ENCODE data around the gene LGMN.
A peak's percentile ranks its signal among the peaks of the same experiment; 100 is the strongest.
"Not testable (repeated sequence)": the region's sequence is repeated elsewhere in the genome, so short reads cannot be mapped to it uniquely, and the experiment has no call there.

LGMN gene

GRCh38 chr14:92694807-92695206 is 53.6 kb downstream of the LGMN start:
- DNase-seq (ENCODE audit: low read depth in 2 of 2): no peak

GRCh38 chr14:92693998-92694795 is 54.2 kb downstream of the LGMN start:
- no peak for DNase-seq (ENCODE audit: low read depth in 2 of 2)

GRCh38 chr14:92692822-92693226 is 55.6 kb downstream of the LGMN start:
- DNase-seq (ENCODE audit: low read depth in 2 of 2): no peak

GRCh38 chr14:92690171-92691011 is 58.0 kb downstream of the LGMN start:
- DNase-seq (ENCODE audit: low read depth in 2 of 2): no peak

GRCh38 chr14:92688434-92689375 is 59.7 kb downstream of the LGMN start:
- no peak for DNase-seq (ENCODE audit: low read depth in 2 of 2)

- DNase-seq (ENCODE audit: low read depth in 2 of 2): no peak
Measured at GRCh38 chr14:92687681-92688433, 60.6 kb downstream of the LGMN start.

GRCh38 chr14:92686900-92687427 is 61.5 kb downstream of the LGMN start:
- peak in 1 of 2 donors; percentile 60 for DNase-seq (ENCODE audit: low read depth in 2 of 2)

GRCh38 chr14:92686411-92686899 is 62.0 kb downstream of the LGMN start:
- no peak for DNase-seq (ENCODE audit: low read depth in 2 of 2)

GRCh38 chr14:92685784-92686355 is 62.6 kb downstream of the LGMN start:
- no peak for DNase-seq (ENCODE audit: low read depth in 2 of 2)

- DNase-seq (ENCODE audit: low read depth in 2 of 2): no peak
Measured at GRCh38 chr14:92684801-92685560, 63.4 kb downstream of the LGMN start.

- no peak for DNase-seq (ENCODE audit: low read depth in 2 of 2)
Measured at GRCh38 chr14:92683041-92683440, 65.4 kb downstream of the LGMN start.

GRCh38 chr14:92680781-92681650 is 67.4 kb downstream of the LGMN start:
- DNase-seq (ENCODE audit: low read depth in 2 of 2): peak; percentile 54 to 63

- not testable (repeated sequence) for DNase-seq (ENCODE audit: low read depth in 2 of 2)
Measured at GRCh38 chr14:92680330-92680729, 68.1 kb downstream of the LGMN start.

GRCh38 chr14:92679246-92679645 is 69.2 kb downstream of the LGMN start:
- DNase-seq (ENCODE audit: low read depth in 2 of 2): no peak

GRCh38 chr14:92678766-92679165 is 69.7 kb downstream of the LGMN start:
- no peak for DNase-seq (ENCODE audit: low read depth in 2 of 2)

- DNase-seq (ENCODE audit: low read depth in 2 of 2): no peak
Measured at GRCh38 chr14:92677955-92678354, 70.5 kb downstream of the LGMN start.

- peak; percentile 81 to 82 for DNase-seq (ENCODE audit: low read depth in 2 of 2)
Measured at GRCh38 chr14:92677087-92677668, 71.2 kb downstream of the LGMN start.

Data from stimulated activated CD8-positive, alpha-beta memory T cell treated with anti-CD3 and anti-CD28 coated beads, Interleukin-15, amount 100 ng/mL, for 48 hours (primary cell).